ENCODE measurements around the gene VPS51. TPM values are rescaled to one million over a fixed set of nuclear protein-coding genes. Genes with fewer than 3 reads are reported as not detected.

VPS51 gene
- total RNA-seq, 6 donors from 2014 or later: 102 to 531 (median 175) TPM

DNA sequence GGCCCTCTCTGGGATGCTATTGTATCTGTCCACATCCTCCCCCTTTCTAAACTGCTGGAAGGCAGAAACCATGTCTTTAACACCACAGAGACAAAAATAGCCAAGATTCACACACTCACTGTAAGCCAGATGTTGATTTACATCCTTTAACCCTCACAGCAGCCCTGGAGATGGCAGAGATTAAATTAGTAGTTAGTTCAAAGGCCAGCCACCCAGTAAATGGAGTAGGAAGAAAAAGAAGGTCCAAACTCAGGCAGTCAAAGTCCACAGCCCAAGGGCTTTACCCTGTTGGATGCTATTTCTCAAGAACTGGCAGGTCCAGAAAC, 23.6 kb downstream of the VPS51 start:
- no peaks in the 10 kb centered on the region for H3K9me3 ChIP-seq
- no peak for DNase-seq
- no peaks in the 10 kb centered on the region for H3K27me3 ChIP-seq
- peaks cover 9 to 48% (median 32%) of the 10 kb centered on the region in 4 donors for H3K36me3 ChIP-seq
- peak overlapping the region in 1 of 4 donors; percentile 86 for H3K27ac ChIP-seq
- H3K4me3 ChIP-seq: no peak overlapping the region
- no peak for ATAC-seq (ENCODE audit: low FRiP score in 2 of 2)
- no peak for TF ChIP-seq POLR2AphosphoS5 (IDR thresholded peaks at IDR 0.05)
- TF ChIP-seq EP300 (IDR thresholded peaks at IDR 0.05): no peak
- TF ChIP-seq, protein P1, sequence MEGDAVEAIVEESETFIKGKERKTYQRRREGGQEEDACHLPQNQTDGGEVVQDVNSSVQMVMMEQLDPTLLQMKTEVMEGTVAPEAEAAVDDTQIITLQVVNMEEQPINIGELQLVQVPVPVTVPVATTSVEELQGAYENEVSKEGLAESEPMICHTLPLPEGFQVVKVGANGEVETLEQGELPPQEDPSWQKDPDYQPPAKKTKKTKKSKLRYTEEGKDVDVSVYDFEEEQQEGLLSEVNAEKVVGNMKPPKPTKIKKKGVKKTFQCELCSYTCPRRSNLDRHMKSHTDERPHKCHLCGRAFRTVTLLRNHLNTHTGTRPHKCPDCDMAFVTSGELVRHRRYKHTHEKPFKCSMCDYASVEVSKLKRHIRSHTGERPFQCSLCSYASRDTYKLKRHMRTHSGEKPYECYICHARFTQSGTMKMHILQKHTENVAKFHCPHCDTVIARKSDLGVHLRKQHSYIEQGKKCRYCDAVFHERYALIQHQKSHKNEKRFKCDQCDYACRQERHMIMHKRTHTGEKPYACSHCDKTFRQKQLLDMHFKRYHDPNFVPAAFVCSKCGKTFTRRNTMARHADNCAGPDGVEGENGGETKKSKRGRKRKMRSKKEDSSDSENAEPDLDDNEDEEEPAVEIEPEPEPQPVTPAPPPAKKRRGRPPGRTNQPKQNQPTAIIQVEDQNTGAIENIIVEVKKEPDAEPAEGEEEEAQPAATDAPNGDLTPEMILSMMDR (IDR thresholded peaks at IDR 0.05): no peak
- no peak for TF ChIP-seq POLR2A (IDR thresholded peaks at IDR 0.05)
- H3K4me1 ChIP-seq: peaks cover 34 to 65% (median 36%) of the 10 kb centered on the region in 4 donors

GRCh38 chr11:65120831-65121230, 24.8 kb downstream of the VPS51 start:
- DNase-seq (no peak), ATAC-seq (ENCODE audit: low FRiP score in 2 of 2) (no peak)
- 87 to 90% methylated on average over 3 of the region's 3 CpGs for WGBS, 2 donors
- Histone ChIP-seq H3K27me3 (no peaks in the 10 kb centered on the region), H3K36me3 (peaks cover 12 to 55% (median 42%) of the 10 kb centered on the region in 4 donors), H3K27ac (peak overlapping the region; percentile 93 to 96 (median 96)), H3K4me1 (peaks cover 29 to 57% (median 33%) of the 10 kb centered on the region in 4 donors), H3K4me3 (peak overlapping the region in 3 of 4 donors; percentile 80 to 85 (median 81)), H3K9me3 (no peaks in the 10 kb centered on the region)
- TF ChIP-seq POLR2AphosphoS5 (IDR thresholded peaks at IDR 0.05) (no peak), EP300 (IDR thresholded peaks at IDR 0.05) (no peak), POLR2A (IDR thresholded peaks at IDR 0.05) (no peak)
- TF ChIP-seq, protein P1 (IDR thresholded peaks at IDR 0.05): no peak

GRCh38 chr11:65121447-65121864, 25.4 kb downstream of the VPS51 start:
- Histone ChIP-seq H3K27ac (peak overlapping the region; percentile 93 to 96 (median 96)), H3K9me3 (no peaks in the 10 kb centered on the region), H3K4me1 (peaks cover 23 to 51% (median 27%) of the 10 kb centered on the region in 4 donors), H3K27me3 (no peaks in the 10 kb centered on the region), H3K4me3 (peak overlapping the region; percentile 80 to 96 (median 83)), H3K36me3 (peaks cover 17 to 59% (median 48%) of the 10 kb centered on the region in 4 donors)
- 0 to 1% methylated on average over 19 to 21 of the region's 22 CpGs for WGBS, 2 donors
- no peak for DNase-seq
- ATAC-seq (ENCODE audit: low FRiP score in 2 of 2): no peak
- TF ChIP-seq EP300 (IDR thresholded peaks at IDR 0.05): no peak
- no peak for TF ChIP-seq POLR2AphosphoS5 (IDR thresholded peaks at IDR 0.05)
- TF ChIP-seq POLR2A (IDR thresholded peaks at IDR 0.05): no peak
- TF ChIP-seq, protein P1 (IDR thresholded peaks at IDR 0.05): no peak

- Histone ChIP-seq H3K9me3 (no peaks in the 10 kb centered on the region), H3K36me3 (peaks cover 19 to 65% (median 54%) of the 10 kb centered on the region in 4 donors), H3K4me3 (peak within 1 kb of the TSS; percentile 80 to 96 (median 83)), H3K27ac (peak within 1 kb of the TSS; percentile 93 to 96 (median 96)), H3K27me3 (no peaks in the 10 kb centered on the region), H3K4me1 (peaks cover 17 to 44% (median 22%) of the 10 kb centered on the region in 4 donors)
- WGBS, 2 donors: 0 to 2% methylated on average over 23 to 64 of the region's 64 CpGs
- TF ChIP-seq, protein P1 (IDR thresholded peaks at IDR 0.05): peak in 2 of 6 experiments; percentile 10 to 36
- TF ChIP-seq EP300 (IDR thresholded peaks at IDR 0.05) (peak in 1 of 4 donors; percentile 74), POLR2AphosphoS5 (IDR thresholded peaks at IDR 0.05) (peak; percentile 97 to 99), POLR2A (IDR thresholded peaks at IDR 0.05) (peak; percentile 24 to 94 (median 85))
- DNase-seq (peak; percentile 98 to 100), ATAC-seq (ENCODE audit: low FRiP score in 2 of 2) (peak; percentile 94 to 96)
These were observed 26.1 kb downstream of the VPS51 start, which contains the start of the genes FAU and MRPL49 for GRCh38 chr11:65121865-65122696. FAU (minus strand) TSS chr11:65122134; CDS start chr11:65121813, 321 bp downstream. MRPL49 (plus strand) TSS chr11:65122321; CDS start chr11:65122347, 26 bp downstream.
